NK-92 (cell line): ENCODE measurements around the gene TMEM236.

Experiments
- DNase-seq: peaks from one replicate; lab custom pipeline; 2025; ENCODE audit not compliant: unreplicated experiment; lab: John Stamatoyannopoulos, UW

The TMEM236 gene

GRCh38 chr10:17785276-17785930 lies 33.4 kb downstream of the TMEM236 start:
- no peak for DNase-seq

GRCh38 chr10:17787087-17787961 lies 35.3 kb downstream of the TMEM236 start:
- no peak for DNase-seq

- DNase-seq, result no peak
Observed at GRCh38 chr10:17788646-17789045, 36.6 kb downstream of the TMEM236 start.

GRCh38 chr10:17789396-17789795 lies 37.4 kb downstream of the TMEM236 start:
- DNase-seq, result no peak

GRCh38 chr10:17790651-17791050 lies 38.6 kb downstream of the TMEM236 start:
- no peak for DNase-seq

GRCh38 chr10:17792991-17793390 lies 41.0 kb downstream of the TMEM236 start:
- no peak for DNase-seq

- no peak for DNase-seq
Observed at GRCh38 chr10:17793823-17794644, 42.0 kb downstream of the TMEM236 start.

GRCh38 chr10:17795083-17795482 lies 43.1 kb downstream of the TMEM236 start:
- DNase-seq, result no peak

GRCh38 chr10:17795813-17796594 lies 44.0 kb downstream of the TMEM236 start:
- no peak for DNase-seq

- DNase-seq, result no peak
Observed at GRCh38 chr10:17801507-17801906, 49.5 kb downstream of the TMEM236 start.

- no peak for DNase-seq
Observed at GRCh38 chr10:17802350-17802749, 50.3 kb downstream of the TMEM236 start.

GRCh38 chr10:17802976-17803375 lies 51.0 kb downstream of the TMEM236 start:
- DNase-seq, result no peak

- DNase-seq, result no peak
Observed at GRCh38 chr10:17805330-17805729, 53.3 kb downstream of the TMEM236 start.

GRCh38 chr10:17805921-17806577 lies 54.0 kb downstream of the TMEM236 start:
- DNase-seq, result no peak

- no peak for DNase-seq
Observed at GRCh38 chr10:17808971-17809841, 57.2 kb downstream of the TMEM236 start, which contains the start of gene MRC1. TSS of gene MRC1 (plus strand) at chr10:17809348. CDS start at chr10:17809466, 118 bp downstream.

- no peak for DNase-seq
Observed at GRCh38 chr10:17811146-17811865, 59.3 kb downstream of the TMEM236 start.

GRCh38 chr10:17814973-17815372 lies 63.0 kb downstream of the TMEM236 start:
- DNase-seq, result no peak

GRCh38 chr10:17816199-17816598 lies 64.2 kb downstream of the TMEM236 start:
- no peak for DNase-seq
